ENCODE results near the gene NDUFC2.
"Not testable (repeated sequence)": the region's sequence is repeated elsewhere in the genome, so short reads cannot be mapped to it uniquely, and the experiment has no call there.

Gene NDUFC2

GRCh38 chr11:78078218-78079167 is 1.2 kb downstream of the NDUFC2 start:
- DNase-seq (ENCODE audit: low spot score), result no peak
- TF ChIP-seq, protein P1, sequence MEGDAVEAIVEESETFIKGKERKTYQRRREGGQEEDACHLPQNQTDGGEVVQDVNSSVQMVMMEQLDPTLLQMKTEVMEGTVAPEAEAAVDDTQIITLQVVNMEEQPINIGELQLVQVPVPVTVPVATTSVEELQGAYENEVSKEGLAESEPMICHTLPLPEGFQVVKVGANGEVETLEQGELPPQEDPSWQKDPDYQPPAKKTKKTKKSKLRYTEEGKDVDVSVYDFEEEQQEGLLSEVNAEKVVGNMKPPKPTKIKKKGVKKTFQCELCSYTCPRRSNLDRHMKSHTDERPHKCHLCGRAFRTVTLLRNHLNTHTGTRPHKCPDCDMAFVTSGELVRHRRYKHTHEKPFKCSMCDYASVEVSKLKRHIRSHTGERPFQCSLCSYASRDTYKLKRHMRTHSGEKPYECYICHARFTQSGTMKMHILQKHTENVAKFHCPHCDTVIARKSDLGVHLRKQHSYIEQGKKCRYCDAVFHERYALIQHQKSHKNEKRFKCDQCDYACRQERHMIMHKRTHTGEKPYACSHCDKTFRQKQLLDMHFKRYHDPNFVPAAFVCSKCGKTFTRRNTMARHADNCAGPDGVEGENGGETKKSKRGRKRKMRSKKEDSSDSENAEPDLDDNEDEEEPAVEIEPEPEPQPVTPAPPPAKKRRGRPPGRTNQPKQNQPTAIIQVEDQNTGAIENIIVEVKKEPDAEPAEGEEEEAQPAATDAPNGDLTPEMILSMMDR (IDR thresholded peaks at IDR 0.05; ENCODE audit: borderline replicate concordance, control extremely low read depth, extremely low read depth, insufficient read depth, missing control alignments), result no peak
- in situ Hi-C loops (cut with MboI; ENCODE audit: low sequenced_read_pairs, unreplicated experiment), result no loop called here

DNA sequence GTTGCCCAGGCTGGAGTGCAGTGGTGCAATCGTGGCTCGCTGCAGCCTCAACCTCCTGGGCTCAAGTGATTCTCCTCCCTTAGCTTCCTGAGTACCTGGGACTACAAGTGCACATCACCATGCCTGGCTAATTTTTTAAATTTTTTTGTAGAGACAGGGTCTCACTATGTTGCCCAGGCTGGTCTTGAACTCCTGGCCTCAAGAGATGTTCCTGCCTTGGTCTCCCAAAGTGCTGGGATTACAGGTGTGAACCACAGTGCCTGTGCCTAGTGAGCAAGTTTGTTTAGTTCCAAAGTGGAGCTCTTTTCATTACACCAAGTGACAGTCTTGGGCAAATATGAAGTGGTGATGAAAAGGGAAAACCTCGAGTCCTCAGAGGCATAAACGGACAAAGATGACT is 2.1 kb downstream of the NDUFC2 start:
- in situ Hi-C loops (cut with MboI; ENCODE audit: low sequenced_read_pairs, unreplicated experiment); DNase-seq (ENCODE audit: low spot score): not testable (repeated sequence)

DNA sequence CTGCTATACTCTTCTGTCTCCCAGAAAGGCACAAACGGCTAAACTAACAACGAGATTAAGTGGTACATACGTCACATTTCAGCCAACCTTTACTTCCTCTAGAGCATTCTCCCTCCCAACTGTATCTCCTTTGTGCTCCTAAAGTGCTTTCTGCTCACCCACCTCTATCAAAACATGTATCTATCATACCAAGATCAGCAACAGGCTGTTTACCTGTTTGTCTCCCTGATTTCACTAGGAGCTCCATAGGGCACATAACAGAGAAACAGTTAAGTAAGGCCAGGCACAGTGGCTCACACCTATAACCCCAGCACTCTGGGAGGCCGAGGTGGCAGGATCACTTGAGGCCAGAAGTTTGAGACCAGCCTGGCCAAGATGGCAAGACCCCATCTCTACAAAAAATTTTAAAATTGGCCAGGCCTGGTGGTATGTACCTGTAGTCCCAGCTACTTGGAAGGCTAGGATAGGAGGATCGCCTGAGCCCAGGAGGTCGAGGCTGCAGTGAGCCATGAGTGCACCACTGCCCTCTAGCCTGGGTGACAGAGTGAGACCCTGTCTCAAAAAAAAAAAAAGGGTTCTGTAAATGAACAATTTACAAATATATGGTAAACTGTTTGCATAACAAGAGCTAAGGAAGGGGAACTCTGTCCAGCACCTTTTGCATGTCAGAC is 2.8 kb downstream of the NDUFC2 start:
- DNase-seq (ENCODE audit: low spot score), result no peak
- in situ Hi-C loops (cut with MboI; ENCODE audit: low sequenced_read_pairs, unreplicated experiment), result no loop called here
- TF ChIP-seq, protein P1 (IDR thresholded peaks at IDR 0.05; ENCODE audit: borderline replicate concordance, control extremely low read depth, extremely low read depth, insufficient read depth, missing control alignments), result no peak

GRCh38 chr11:78074756-78075155 is 4.9 kb downstream of the NDUFC2 start:
- TF ChIP-seq, protein P1 (IDR thresholded peaks at IDR 0.05; ENCODE audit: borderline replicate concordance, control extremely low read depth, extremely low read depth, insufficient read depth, missing control alignments), result no peak
- in situ Hi-C loops (cut with MboI; ENCODE audit: low sequenced_read_pairs, unreplicated experiment), result no loop called here
- DNase-seq (ENCODE audit: low spot score), result no peak

GRCh38 chr11:78072455-78072854 is 7.2 kb downstream of the NDUFC2 start:
- no peak for DNase-seq (ENCODE audit: low spot score)
- in situ Hi-C loops (cut with MboI; ENCODE audit: low sequenced_read_pairs, unreplicated experiment), result no loop called here
- TF ChIP-seq, protein P1 (IDR thresholded peaks at IDR 0.05; ENCODE audit: borderline replicate concordance, control extremely low read depth, extremely low read depth, insufficient read depth, missing control alignments), result no peak

DNA sequence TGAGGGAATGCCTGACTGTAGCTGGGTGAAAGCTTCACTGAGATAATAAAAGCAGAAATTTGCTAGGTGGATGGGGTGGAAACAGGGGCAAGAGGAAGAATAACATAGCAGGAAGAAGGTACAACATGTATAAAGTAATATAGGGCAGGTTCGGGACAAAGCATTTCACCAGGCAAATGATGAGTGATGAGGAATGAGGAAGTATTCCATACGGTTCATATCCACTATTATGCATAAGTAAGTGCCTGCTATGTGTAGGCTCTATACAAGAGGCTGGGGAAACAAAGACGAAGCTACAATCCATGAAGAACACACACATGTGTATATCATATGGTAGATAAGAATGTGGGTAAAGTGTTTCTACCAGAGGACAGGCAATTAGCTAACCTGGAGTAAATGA is 7.9 kb downstream of the NDUFC2 start:
- no peak for DNase-seq (ENCODE audit: low spot score)
- in situ Hi-C loops (cut with MboI; ENCODE audit: low sequenced_read_pairs, unreplicated experiment), result no loop called here
- TF ChIP-seq, protein P1 (IDR thresholded peaks at IDR 0.05; ENCODE audit: borderline replicate concordance, control extremely low read depth, extremely low read depth, insufficient read depth, missing control alignments), result no peak

- TF ChIP-seq, protein P1 (IDR thresholded peaks at IDR 0.05; ENCODE audit: borderline replicate concordance, control extremely low read depth, extremely low read depth, insufficient read depth, missing control alignments), result no peak
- no peak for DNase-seq (ENCODE audit: low spot score)
- in situ Hi-C loops (cut with MboI; ENCODE audit: low sequenced_read_pairs, unreplicated experiment), result no loop called here
Observed at GRCh38 chr11:78070621-78071020, 9.0 kb downstream of the NDUFC2 start.
